Measurements from ENCODE around the gene ASIC2. TPM values are rescaled to one million over a fixed set of nuclear protein-coding genes. Genes with fewer than 3 reads are reported as not detected.

Gene ASIC2
- total RNA-seq, 2 experiments from 2014 or later, result not detected

DNA sequence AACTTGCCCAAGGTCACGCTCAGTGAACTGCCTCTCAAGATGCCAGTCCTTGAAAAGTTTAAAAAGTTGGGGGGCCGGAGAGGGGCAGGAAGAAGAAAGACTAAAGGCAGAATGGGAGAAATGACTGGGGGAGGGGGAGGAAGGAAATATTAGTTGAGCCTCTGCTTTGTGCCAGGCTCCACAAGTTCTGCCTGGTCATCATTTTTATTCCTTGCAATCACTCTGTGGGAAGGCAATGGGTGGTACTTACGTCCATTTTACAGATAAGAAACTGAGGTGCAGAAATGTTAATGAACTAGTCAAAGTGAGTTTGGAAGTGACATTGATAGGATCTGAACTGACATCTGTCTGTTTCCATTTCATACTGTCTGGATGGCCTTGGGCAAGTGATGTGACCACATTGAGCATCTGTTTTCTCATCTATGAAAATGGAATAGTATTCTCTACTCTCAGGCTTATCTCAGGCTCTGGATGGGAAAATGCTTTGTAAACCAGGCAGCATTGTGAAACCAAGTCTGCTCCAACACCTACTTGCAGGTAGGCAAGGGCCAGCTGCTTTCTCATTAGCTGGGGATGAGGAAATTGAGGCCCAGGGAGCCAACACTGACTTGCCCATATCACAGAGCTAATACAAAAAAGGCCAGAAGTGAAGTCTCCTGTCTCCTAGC, 19.2 kb downstream of the ASIC2 start:
- no peaks in the 10 kb centered on the region for H3K36me3 Mint-ChIP-seq
- no peaks in the 10 kb centered on the region for H3K9me3 Mint-ChIP-seq (ENCODE audit: low read depth)
- CTCF ChIA-PET, result no interaction called here
- ATAC-seq, result no peak
- no peaks in the 10 kb centered on the region for H3K4me1 Mint-ChIP-seq
- DNase-seq, result no peak
- H3K4me3 Mint-ChIP-seq, result no peak overlapping the region
- H3K27ac Mint-ChIP-seq, result no peak overlapping the region
- no peaks in the 10 kb centered on the region for H3K27me3 Mint-ChIP-seq

DNA sequence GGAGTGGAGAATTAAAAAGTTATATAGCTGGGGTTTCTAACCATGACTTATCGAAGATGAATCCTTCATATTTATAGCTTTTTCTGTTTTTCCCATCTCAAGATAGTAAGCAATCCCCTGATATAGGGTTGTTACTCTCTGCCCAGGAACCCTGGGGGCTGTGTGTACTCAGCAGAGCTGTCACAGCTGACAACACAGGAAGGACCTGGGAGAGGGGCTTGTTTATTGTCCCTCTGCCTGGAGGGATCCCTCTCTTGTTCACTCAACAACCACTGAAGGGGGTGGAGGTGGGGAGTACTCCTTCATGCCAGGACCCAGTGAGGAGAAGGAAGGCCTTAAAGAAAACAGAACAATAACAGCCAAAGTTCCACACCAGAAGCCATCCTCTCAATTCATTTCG, 19.8 kb downstream of the ASIC2 start:
- CTCF ChIA-PET, result no interaction called here
- Mint-ChIP-seq H3K4me3 (no peak overlapping the region), H3K9me3 (ENCODE audit: low read depth) (no peaks in the 10 kb centered on the region), H3K4me1 (no peaks in the 10 kb centered on the region), H3K27ac (no peak overlapping the region), H3K27me3 (no peaks in the 10 kb centered on the region), H3K36me3 (no peaks in the 10 kb centered on the region)
- no peak for ATAC-seq
- no peak for DNase-seq

DNA sequence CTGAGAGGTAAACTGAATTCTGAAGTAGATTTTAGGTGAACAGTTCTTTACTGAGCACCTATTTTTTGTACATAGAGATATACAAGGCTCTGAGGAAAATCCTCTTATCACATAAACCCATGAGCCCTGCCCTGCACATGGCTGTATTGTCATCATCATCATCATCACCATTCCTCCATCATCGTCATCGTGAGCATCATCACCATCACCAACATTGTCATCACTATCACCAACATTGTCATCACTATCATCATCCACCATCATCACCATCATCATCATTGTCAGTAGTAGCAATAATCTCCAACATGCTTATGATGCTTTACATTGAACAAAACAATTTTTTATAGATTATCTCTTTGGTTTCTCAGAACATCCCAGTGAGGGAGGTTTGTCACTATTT, 20.7 kb downstream of the ASIC2 start:
- Mint-ChIP-seq H3K4me3 (no peak overlapping the region), H3K9me3 (ENCODE audit: low read depth) (no peaks in the 10 kb centered on the region), H3K27ac (no peak overlapping the region), H3K27me3 (no peaks in the 10 kb centered on the region), H3K4me1 (no peaks in the 10 kb centered on the region), H3K36me3 (no peaks in the 10 kb centered on the region)
- CTCF ChIA-PET, result no interaction called here
- ATAC-seq (no peak), DNase-seq (no peak)

DNA sequence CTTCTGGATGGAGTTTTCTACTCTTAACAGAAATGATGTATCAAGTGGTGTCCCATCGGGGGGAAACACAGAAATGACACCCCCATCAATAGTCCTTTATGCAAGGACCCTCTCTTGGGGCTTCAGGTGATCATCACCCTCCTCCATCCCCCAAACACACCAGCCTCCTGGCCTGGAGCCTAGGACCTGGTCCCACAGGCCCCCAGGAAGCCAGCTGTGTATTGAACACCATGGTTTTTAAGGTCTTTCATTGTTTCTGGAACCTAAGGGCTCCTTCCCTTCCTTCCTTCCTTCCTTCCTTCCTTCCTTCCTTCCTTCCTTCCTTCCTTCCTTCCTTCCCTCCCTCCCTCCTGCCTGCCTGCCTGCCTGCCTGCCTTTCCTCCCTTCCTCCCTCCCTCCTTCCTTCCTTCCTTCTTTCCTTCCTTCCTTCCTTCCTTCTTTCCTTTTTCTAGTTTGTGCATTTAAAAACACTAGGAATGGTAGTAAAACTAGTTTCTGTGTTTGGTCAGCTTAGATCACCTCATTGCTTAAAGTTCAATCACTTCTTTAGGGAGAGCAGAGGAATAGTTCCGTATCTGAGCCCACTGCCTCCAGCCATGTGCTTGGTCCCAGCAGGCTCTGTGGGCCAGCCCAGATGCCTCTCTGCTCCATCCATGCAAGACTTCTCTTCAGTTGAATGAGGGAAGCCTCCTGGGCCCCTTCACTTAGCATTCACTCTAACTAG, 23.6 kb downstream of the ASIC2 start:
- H3K36me3 Mint-ChIP-seq, result no peaks in the 10 kb centered on the region
- no peaks in the 10 kb centered on the region for H3K4me1 Mint-ChIP-seq
- H3K27ac Mint-ChIP-seq, result no peak overlapping the region
- no peak for ATAC-seq
- no peaks in the 10 kb centered on the region for H3K27me3 Mint-ChIP-seq
- H3K4me3 Mint-ChIP-seq, result no peak overlapping the region
- no peaks in the 10 kb centered on the region for H3K9me3 Mint-ChIP-seq (ENCODE audit: low read depth)
- CTCF ChIA-PET, result no interaction called here
- DNase-seq, result no peak

DNA sequence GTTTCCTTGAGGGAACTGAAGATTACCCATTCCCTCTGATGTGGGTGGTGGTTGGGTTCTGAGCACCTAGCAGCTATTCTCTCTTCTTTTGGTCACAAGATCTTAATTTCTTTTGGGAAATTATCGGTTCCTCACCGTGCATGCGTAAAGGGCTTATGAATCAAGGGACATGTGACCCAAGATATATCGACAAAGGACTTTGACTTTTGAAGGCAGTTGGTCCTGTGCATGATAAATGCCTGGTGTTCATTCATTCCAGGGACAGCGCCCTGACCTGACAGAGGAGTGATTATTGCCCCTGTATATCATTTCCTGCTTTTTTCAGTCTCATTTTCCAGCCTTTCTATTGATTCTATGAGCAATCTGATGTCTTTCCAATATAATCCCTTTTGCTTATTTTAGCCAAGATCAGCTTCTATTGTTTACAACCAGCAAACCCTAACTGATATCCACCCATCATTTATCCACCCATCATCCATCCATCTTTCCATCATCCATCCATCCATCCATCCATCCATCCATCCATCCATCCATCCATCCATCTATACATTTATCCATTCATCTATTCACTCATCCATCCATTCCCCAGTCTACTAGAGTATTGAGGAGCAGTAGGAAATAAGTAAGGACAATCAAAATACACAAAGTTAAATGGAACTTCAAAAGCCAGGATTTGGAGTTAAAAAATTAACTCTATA, 25.1 kb downstream of the ASIC2 start:
- ATAC-seq (no peak), DNase-seq (no peak)
- no peak overlapping the region for H3K4me3 Mint-ChIP-seq
- no peak overlapping the region for H3K27ac Mint-ChIP-seq
- no peaks in the 10 kb centered on the region for H3K27me3 Mint-ChIP-seq
- H3K4me1 Mint-ChIP-seq, result no peaks in the 10 kb centered on the region
- CTCF ChIA-PET, result no interaction called here
- H3K9me3 Mint-ChIP-seq (ENCODE audit: low read depth), result no peaks in the 10 kb centered on the region
- no peaks in the 10 kb centered on the region for H3K36me3 Mint-ChIP-seq

DNA sequence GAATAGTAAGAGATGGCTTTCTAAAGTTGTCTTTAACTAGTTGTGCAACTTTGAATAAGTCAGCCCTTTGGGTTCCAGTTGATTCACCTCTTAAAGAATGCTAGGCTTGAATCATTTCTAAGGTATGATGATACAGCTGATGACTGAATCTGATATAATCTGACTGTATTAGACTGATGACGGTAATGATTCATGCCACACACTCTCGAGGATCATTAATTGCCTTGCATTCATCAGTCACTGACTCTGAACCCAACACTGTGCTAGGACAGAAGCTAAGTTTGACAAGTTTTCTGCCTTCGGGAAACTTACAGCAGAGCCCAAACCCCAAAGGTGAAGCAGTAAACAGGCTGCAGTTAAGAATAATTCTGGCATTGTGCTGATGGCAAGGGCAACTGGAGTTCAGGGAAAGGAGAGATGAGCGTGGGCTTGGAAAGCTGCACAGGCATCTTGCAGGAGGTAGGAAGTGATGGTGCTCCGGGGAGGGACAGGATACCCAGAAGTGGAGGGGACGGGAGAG, 25.8 kb downstream of the ASIC2 start:
- H3K9me3 Mint-ChIP-seq (ENCODE audit: low read depth), result no peaks in the 10 kb centered on the region
- no peak overlapping the region for H3K4me3 Mint-ChIP-seq
- H3K36me3 Mint-ChIP-seq, result no peaks in the 10 kb centered on the region
- no peak for DNase-seq
- no peaks in the 10 kb centered on the region for H3K27me3 Mint-ChIP-seq
- CTCF ChIA-PET, result no interaction called here
- H3K27ac Mint-ChIP-seq, result no peak overlapping the region
- no peak for ATAC-seq
- no peaks in the 10 kb centered on the region for H3K4me1 Mint-ChIP-seq

DNA sequence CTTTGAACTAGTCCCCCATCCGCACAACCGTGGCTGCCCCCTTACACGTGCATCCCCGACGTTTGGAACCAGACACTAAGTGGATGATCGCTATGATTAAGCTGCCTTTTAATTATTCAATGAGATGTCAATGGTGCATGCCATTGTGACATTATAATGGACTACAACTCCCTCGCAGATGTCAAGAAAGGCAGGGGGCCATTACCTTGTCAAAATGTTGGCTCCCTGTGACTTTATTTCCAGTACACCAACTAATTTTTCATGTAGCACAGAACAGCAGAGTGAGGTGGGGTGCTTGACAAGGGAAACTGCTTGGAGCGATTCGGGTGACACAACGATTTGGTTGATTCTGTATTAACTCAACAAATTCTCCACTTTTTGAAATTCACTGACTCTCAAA, 26.5 kb downstream of the ASIC2 start:
- ATAC-seq (no peak), DNase-seq (no peak)
- Mint-ChIP-seq H3K36me3 (no peaks in the 10 kb centered on the region), H3K4me1 (no peaks in the 10 kb centered on the region), H3K27ac (no peak overlapping the region), H3K27me3 (no peaks in the 10 kb centered on the region), H3K4me3 (no peak overlapping the region), H3K9me3 (ENCODE audit: low read depth) (no peaks in the 10 kb centered on the region)
- CTCF ChIA-PET, result no interaction called here

DNA sequence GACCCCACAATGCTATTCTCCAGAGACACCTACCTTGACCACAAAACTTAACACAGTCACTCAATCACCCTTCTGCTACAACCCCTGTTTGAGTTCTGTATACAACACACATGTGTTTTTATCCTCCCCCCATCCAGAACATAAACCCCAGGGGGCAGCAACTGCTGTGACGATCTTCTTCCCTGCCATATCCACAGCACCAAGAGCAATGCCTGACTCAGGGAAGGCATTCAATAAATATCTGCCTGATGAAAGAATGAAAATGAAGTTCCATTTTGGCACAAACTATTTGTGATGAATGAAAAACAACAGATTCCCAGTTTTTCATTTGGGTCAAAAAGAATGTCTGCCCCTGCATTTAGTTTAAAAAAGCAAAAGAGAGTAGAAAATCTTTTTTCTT, 27.0 kb downstream of the ASIC2 start:
- H3K4me3 Mint-ChIP-seq, result no peak overlapping the region
- no peaks in the 10 kb centered on the region for H3K27me3 Mint-ChIP-seq
- H3K9me3 Mint-ChIP-seq (ENCODE audit: low read depth), result no peaks in the 10 kb centered on the region
- ATAC-seq (no peak), DNase-seq (no peak)
- H3K27ac Mint-ChIP-seq, result no peak overlapping the region
- CTCF ChIA-PET, result no interaction called here
- no peaks in the 10 kb centered on the region for H3K4me1 Mint-ChIP-seq
- H3K36me3 Mint-ChIP-seq, result no peaks in the 10 kb centered on the region

DNA sequence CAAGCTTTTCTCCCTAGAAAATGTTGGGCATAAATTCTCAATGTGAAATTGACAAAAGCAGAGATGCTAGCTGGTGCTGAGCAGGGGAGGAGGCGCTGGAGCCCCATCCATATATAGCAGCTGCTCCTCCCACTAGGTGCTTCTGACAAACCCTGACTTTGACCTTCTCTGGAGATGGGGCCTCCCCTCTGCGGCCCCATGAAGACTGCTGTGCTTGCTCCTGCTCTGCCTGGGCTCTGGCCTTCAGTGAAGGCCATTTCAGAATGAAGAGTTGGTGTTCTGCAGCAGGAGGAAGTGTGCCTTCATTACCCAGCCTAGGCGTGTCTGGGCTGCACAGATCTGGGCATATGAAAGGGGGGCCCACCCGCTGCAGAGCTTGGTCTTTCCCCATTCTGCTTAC, 29.7 kb downstream of the ASIC2 start:
- no peak overlapping the region for H3K4me3 Mint-ChIP-seq
- DNase-seq, result no peak
- H3K27ac Mint-ChIP-seq, result no peak overlapping the region

DNA sequence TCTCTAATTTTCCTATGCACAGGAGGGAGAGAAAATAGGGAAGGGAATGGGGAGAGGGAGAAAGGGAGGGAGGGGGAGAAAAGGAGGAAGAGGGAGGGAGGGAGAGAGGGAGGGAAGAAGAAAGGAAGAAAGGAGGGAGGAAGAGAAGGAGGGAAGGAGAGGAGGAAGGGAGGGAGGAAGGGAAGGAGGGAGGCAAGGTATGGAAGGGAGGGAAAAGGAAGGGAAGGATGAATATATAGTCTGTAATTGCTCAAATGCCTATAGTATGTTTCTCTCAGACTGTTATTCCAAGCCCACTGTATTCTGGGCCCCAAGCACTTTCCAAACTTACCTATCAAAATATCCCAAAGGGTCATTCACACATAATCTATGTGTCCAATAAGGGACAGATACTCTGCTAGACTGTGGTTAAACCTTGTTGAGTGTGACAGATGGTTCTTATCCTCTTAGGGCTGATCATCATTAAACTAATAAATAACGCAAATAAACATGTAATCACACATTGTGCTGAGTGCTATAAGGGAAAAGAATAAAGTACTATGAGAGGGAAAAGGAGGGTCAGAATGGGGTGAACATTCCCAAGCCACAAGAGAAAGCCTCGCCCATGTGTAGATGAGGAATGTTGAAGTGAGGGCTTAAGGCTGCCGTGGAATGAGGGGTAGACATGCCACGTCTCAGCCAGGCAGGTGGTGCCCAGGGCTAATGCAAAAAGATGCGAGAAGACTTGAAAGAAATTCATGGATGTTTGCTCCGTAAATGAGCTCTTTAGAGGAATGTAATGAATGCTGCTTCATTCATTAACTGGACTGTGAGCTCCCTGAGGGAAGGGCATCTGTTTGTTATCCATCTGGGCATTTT, 30.6 kb downstream of the ASIC2 start:
- DNase-seq (no peak), ATAC-seq (no peak)
- Mint-ChIP-seq H3K27me3 (peaks cover 4% of the 10 kb centered on the region), H3K27ac (no peak overlapping the region), H3K9me3 (ENCODE audit: low read depth) (no peaks in the 10 kb centered on the region), H3K4me3 (no peak overlapping the region), H3K36me3 (no peaks in the 10 kb centered on the region), H3K4me1 (no peaks in the 10 kb centered on the region)
- CTCF ChIA-PET, result no interaction called here

More for the DNA sequence above, 29.7 kb downstream of the ASIC2 start:
- ATAC-seq, result no peak
- Mint-ChIP-seq H3K27me3 (peaks cover 1% of the 10 kb centered on the region), H3K9me3 (ENCODE audit: low read depth) (no peaks in the 10 kb centered on the region), H3K36me3 (no peaks in the 10 kb centered on the region), H3K4me1 (no peaks in the 10 kb centered on the region)
- CTCF ChIA-PET, result no interaction called here

DNA sequence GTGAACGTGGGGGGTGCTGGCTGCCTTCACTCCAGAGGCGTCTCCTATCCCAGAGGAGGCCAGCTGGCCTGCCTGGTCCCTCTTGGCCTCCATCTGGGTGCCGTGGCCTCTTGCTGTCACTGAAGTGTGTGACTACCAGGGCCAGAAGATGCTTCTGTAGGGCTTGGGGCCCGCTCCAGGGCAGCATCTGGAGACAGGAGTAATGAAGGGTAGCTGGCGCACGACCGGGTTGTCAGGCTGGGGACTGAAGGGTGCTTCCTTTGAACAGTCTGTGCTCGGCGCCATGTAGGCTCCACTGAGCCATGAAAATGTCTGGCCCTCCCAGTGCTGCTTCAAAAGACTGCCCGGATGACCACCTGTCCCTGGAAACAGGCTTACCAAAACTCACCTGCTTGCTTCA, 31.3 kb downstream of the ASIC2 start:
- Mint-ChIP-seq H3K4me1 (no peaks in the 10 kb centered on the region), H3K36me3 (no peaks in the 10 kb centered on the region), H3K9me3 (ENCODE audit: low read depth) (no peaks in the 10 kb centered on the region), H3K27me3 (peaks cover 4% of the 10 kb centered on the region), H3K27ac (no peak overlapping the region), H3K4me3 (no peak overlapping the region)
- CTCF ChIA-PET, result no interaction called here
- no peak for DNase-seq
- no peak for ATAC-seq

DNA sequence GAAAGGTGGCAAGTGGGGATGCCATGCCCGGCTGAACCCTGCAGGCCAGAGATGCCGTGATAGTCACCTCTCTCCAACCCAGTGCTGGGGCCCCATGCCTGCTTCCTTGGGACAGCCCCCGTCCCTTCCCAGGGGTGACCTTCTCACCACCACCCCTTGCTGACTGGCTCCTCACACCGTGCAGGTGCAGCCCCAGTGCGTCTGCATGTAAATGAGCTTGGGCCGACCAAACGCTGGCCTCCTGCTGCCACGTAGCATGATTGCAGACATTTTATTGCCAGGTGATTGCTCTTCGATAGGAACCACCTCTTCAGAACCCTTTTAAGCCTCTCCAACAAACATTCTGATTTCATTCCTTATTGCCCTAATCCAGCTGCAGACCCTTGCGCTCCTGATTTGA, 32.5 kb downstream of the ASIC2 start:
- Mint-ChIP-seq H3K27ac (no peak overlapping the region), H3K4me3 (no peak overlapping the region), H3K4me1 (no peaks in the 10 kb centered on the region), H3K27me3 (peaks cover 4% of the 10 kb centered on the region), H3K36me3 (no peaks in the 10 kb centered on the region), H3K9me3 (ENCODE audit: low read depth) (no peaks in the 10 kb centered on the region)
- ATAC-seq (no peak), DNase-seq (no peak)
- CTCF ChIA-PET, result no interaction called here

DNA sequence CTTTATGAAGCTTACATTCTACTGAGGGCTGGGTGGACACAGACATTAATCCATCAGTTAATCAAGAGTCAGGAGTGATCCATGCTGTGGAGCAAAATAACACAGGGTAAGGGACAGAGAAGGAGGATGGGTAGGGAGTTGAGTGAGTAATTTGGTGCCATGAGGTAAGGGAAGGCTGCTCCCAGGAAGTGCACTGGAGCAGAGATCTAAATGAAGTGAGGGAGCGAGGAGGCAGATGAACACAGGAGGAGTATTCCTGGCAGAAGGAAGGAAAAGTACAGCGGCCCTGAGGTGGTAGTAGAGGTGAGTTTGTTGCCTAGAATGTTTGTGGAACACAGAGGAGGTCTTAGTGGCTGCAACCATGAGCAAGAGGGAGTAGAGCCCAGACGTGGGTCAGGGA, 34.8 kb downstream of the ASIC2 start:
- no peaks in the 10 kb centered on the region for H3K9me3 Mint-ChIP-seq (ENCODE audit: low read depth)
- no peaks in the 10 kb centered on the region for H3K36me3 Mint-ChIP-seq
- DNase-seq (no peak), ATAC-seq (no peak)
- H3K27ac Mint-ChIP-seq, result no peak overlapping the region
- no peak overlapping the region for H3K4me3 Mint-ChIP-seq
- peaks cover 4% of the 10 kb centered on the region for H3K27me3 Mint-ChIP-seq
- no peaks in the 10 kb centered on the region for H3K4me1 Mint-ChIP-seq
- CTCF ChIA-PET, result no interaction called here
